Esophagus muscularis mucosa (tissue), 4 donors: ENCODE measurements around the gene CALCR.

Experiments used
- CTCF ChIP-seq, 3 experiments: fragments of 200-600 bp in 2 of 3; fragments of 450-650 bp in 1 of 3; sonication (generic) in 2 of 3; IDR thresholded peaks; one replicate each; pipeline ENCODE4 v1.5.1; 2017 to 2019; ENCODE audit warnings: antibody characterized with exemption in 3 of 3, mild to moderate bottlenecking in 2 of 3, moderate library complexity in 1 of 3
- EP300 ChIP-seq: sonication (generic); formaldehyde crosslinking; IDR thresholded peaks from one replicate; pipeline ENCODE4 v1.6.1; 2017; ENCODE audit warnings: antibody characterized with exemption
- POLR2A ChIP-seq: fragments of 450-650 bp; IDR thresholded peaks from one replicate; pipeline ENCODE4 v1.6.1; 2017; ENCODE audit warnings: antibody characterized with exemption, moderate library complexity, mild to moderate bottlenecking, low read depth

GRCh38 chr7:93592588-93593266, 18.2 kb upstream of the CALCR start:
- TF ChIP-seq CTCF (IDR thresholded peaks at IDR 0.05) (no peak), POLR2A (no peak), EP300 (no peak)
